Epidermal melanocyte (primary cell): ENCODE data around the gene CC2D2B.
"Not testable (repeated sequence)": the region's sequence is repeated elsewhere in the genome, so short reads cannot be mapped to it uniquely, and the experiment has no call there.

Source experiments
- DNase-seq: peaks from one replicate; pipeline ENCODE4 v3.0.0; 2011; ENCODE audit warnings: low spot score; ENCODE audit not compliant: insufficient read length

Gene CC2D2B

GRCh38 chr10:95907456-95908253, at the start of gene CC2D2B:
Gene CC2D2B, plus strand, starts transcription at chr10:95907975. Its CDS starts 3,349 bp downstream, at chr10:95911324.
- peak; percentile 83 for DNase-seq

GRCh38 chr10:95860166-95860940, 47.4 kb upstream of the CC2D2B start:
- DNase-seq, result no peak

GRCh38 chr10:95861386-95861785, 46.4 kb upstream of the CC2D2B start:
- DNase-seq, result no peak

- peak; percentile 56 for DNase-seq
These were observed 42.6 kb upstream of the CC2D2B start for GRCh38 chr10:95864906-95865813.

- no peak for DNase-seq
These were observed 41.8 kb upstream of the CC2D2B start for GRCh38 chr10:95865814-95866466.

GRCh38 chr10:95866467-95866842, 41.3 kb upstream of the CC2D2B start:
- no peak for DNase-seq

- no peak for DNase-seq
These were observed 39.9 kb upstream of the CC2D2B start for GRCh38 chr10:95867866-95868265.

GRCh38 chr10:95872158-95872711, 35.5 kb upstream of the CC2D2B start:
- DNase-seq, result no peak

GRCh38 chr10:95873139-95873538, 34.6 kb upstream of the CC2D2B start:
- no peak for DNase-seq

- no peak for DNase-seq
These were observed 34.1 kb upstream of the CC2D2B start for GRCh38 chr10:95873651-95874050.

- DNase-seq, result not testable (repeated sequence)
These were observed 33.0 kb upstream of the CC2D2B start for GRCh38 chr10:95874783-95875182.

- DNase-seq, result no peak
These were observed 31.0 kb upstream of the CC2D2B start for GRCh38 chr10:95876756-95877155.

- no peak for DNase-seq
These were observed 29.9 kb upstream of the CC2D2B start for GRCh38 chr10:95877881-95878280.

- no peak for DNase-seq
These were observed 27.1 kb upstream of the CC2D2B start for GRCh38 chr10:95880704-95881103.

- no peak for DNase-seq
These were observed 26.5 kb upstream of the CC2D2B start for GRCh38 chr10:95881316-95881715.

GRCh38 chr10:95889830-95890229, 17.9 kb upstream of the CC2D2B start:
- DNase-seq, result no peak

GRCh38 chr10:95896071-95896850, 11.5 kb upstream of the CC2D2B start:
- DNase-seq, result no peak

- DNase-seq, result not testable (repeated sequence)
These were observed 1.7 kb upstream of the CC2D2B start for GRCh38 chr10:95905897-95906580.
